GM12878 (cell line): ENCODE results near the gene POLR3F. TPM values are rescaled to one million over a fixed set of nuclear protein-coding genes. Genes with fewer than 3 reads are reported as not detected.

ENCODE experiments used
- ATAC-seq: fragments of 200-7000 bp; cut with Tn5 transposase; 3 replicates; pipeline ENCODE4 v1.9.1; 2020; ENCODE audit warnings: mild to moderate bottlenecking, moderate library complexity
- BruUV-seq: library from RNA; stranded (reverse); fragments of 400-500 nt; replicated peaks from 2 replicates; lab custom pipeline; 2021; lab: Mats Ljungman, UMichigan
- CTCF ChIA-PET: fragments of 300-600 bp; sonication (Branson Sonifier 250); formaldehyde crosslinking; extraction: SDS; loops from one replicate; lab custom pipeline; 2021; ENCODE audit warnings: inconsistent platforms; lab: Yijun Ruan, JAX
- POLR2A ChIA-PET: fragments of 350-600 bp; formaldehyde crosslinking; extraction: SDS; loops from one replicate; lab custom pipeline; 2021; ENCODE audit warnings: inconsistent platforms; lab: Charles Lee
- RAD21 ChIA-PET: fragments of 300-600 bp; sonication (Branson Sonifier 250); formaldehyde crosslinking; loops from one replicate; lab custom pipeline; 2023; ENCODE audit warnings: antibody characterized with exemption; ENCODE audit not compliant: unreplicated experiment; lab: Charles Lee
- SMC1A ChIA-PET: fragments of 300-600 bp; sonication (Branson Sonifier 250); formaldehyde crosslinking; loops from one replicate; lab custom pipeline; 2023; ENCODE audit not compliant: unreplicated experiment, uncharacterized antibody; lab: Charles Lee
- DNase-seq: peaks from one replicate; pipeline ENCODE4 v3.0.0-alpha.2; 2011; ENCODE audit warnings: low read depth, low spot score
- FAIRE-seq: peaks from 3 replicates; lab custom pipeline; 2011; peaks lifted over from hg19 to GRCh38; lab: Jason Lieb, UNC
- H2AFZ ChIP-seq: 2 replicates; pipeline ENCODE4 v1.6.0; 2011; ENCODE audit warnings: low read depth, low read length, control low read depth; ENCODE audit not compliant: control insufficient read depth
- H3K27ac ChIP-seq: 2 replicates; pipeline ENCODE4 v1.5.1; 2011; ENCODE audit warnings: control low read depth; ENCODE audit not compliant: control insufficient read depth, insufficient read depth
- H3K27me3 ChIP-seq, 2 experiments: replicated peaks in 1 of 2; 2 replicates each; pipeline versions ENCODE4 v1.6.0 to v1.6.1; 2011; ENCODE audit warnings: low read length in 1 of 2; ENCODE audit not compliant: control insufficient read depth in 2 of 2, insufficient read depth in 2 of 2
- H3K36me3 ChIP-seq, 2 experiments: 2 replicates each; pipeline ENCODE4 v1.5.1; 2011; ENCODE audit warnings: low read length in 1 of 2; ENCODE audit not compliant: control insufficient read depth in 2 of 2, insufficient read depth in 2 of 2
- H3K4me1 ChIP-seq: 2 replicates; pipeline ENCODE4 v1.6.1; 2011; ENCODE audit warnings: mild to moderate bottlenecking, low read length, moderate library complexity, mixed read lengths; ENCODE audit not compliant: control insufficient read depth, insufficient read depth
- H3K4me2 ChIP-seq: 2 replicates; pipeline ENCODE4 v1.6.0; 2011; ENCODE audit warnings: control low read depth; ENCODE audit not compliant: control insufficient read depth, insufficient read depth
- H3K4me3 ChIP-seq: fragments of 200-600 bp; sonication (generic); 2 replicates; pipeline ENCODE4 v1.5.1; 2016
- H3K79me2 ChIP-seq: 2 replicates; pipeline ENCODE4 v1.6.0; 2011; ENCODE audit warnings: low read length; ENCODE audit not compliant: control insufficient read depth, insufficient read depth
- H3K9ac ChIP-seq: 2 replicates; pipeline ENCODE4 v1.8.0; 2011; ENCODE audit warnings: low read length, control low read depth, mixed read lengths; ENCODE audit not compliant: control insufficient read depth, insufficient read depth
- H3K9me3 ChIP-seq: replicated peaks from 3 replicates; pipeline ENCODE4 v1.5.1; 2011; ENCODE audit warnings: mild to moderate bottlenecking, low read length; ENCODE audit not compliant: control insufficient read depth, insufficient read depth
- H4K20me1 ChIP-seq: 2 replicates; pipeline ENCODE4 v1.6.0; 2011; ENCODE audit not compliant: control insufficient read depth, insufficient read depth
- CEBPB ChIP-seq, 2 experiments: fragments of 150-350 bp in 1 of 2; IDR thresholded peaks; 2 replicates each; pipeline ENCODE4 v1.6.1; 2012 to 2014; ENCODE audit warnings: low read depth in 2 of 2, low read length in 2 of 2, borderline replicate concordance in 1 of 2, inconsistent platforms in 1 of 2
- CHD1 ChIP-seq: IDR thresholded peaks from 2 replicates; pipeline ENCODE4 v1.6.1; 2012; ENCODE audit warnings: low read depth, low read length, improper control_type of control experiment
- FOXM1 ChIP-seq: IDR thresholded peaks from 2 replicates; pipeline ENCODE4 v1.6.1; 2012; ENCODE audit warnings: low read depth, mild to moderate bottlenecking, inconsistent platforms, low read length, moderate library complexity
- HDGF ChIP-seq: fragments of 450-650 bp; IDR thresholded peaks from 2 replicates; pipeline ENCODE4 v1.6.1; 2016; ENCODE audit warnings: antibody characterized with exemption
- KDM1A ChIP-seq: fragments of 200-600 bp; sonication (generic); IDR thresholded peaks from 2 replicates; pipeline ENCODE4 v1.6.1; 2016; ENCODE audit warnings: borderline replicate concordance
- MEF2A ChIP-seq: IDR thresholded peaks from 2 replicates; pipeline ENCODE4 v1.6.1; 2011; ENCODE audit warnings: low read depth, mild to moderate bottlenecking, low read length, moderate library complexity; ENCODE audit not compliant: insufficient read depth
- MYC ChIP-seq: IDR thresholded peaks from 2 replicates; pipeline ENCODE4 v1.6.1; 2011; ENCODE audit warnings: mild to moderate bottlenecking, low read length, moderate library complexity, inconsistent platforms; ENCODE audit not compliant: insufficient read depth, insufficient replicate concordance, insufficient read length, severe bottlenecking
- NRF1 ChIP-seq: conservative IDR thresholded peaks from 2 replicates; pipeline ENCODE4 v1.6.1; 2011; ENCODE audit warnings: mild to moderate bottlenecking, low read depth, low read length, improper control_type of control experiment
- RAD51 ChIP-seq: fragments of 450-650 bp; IDR thresholded peaks from 2 replicates; pipeline ENCODE4 v1.6.1; 2016; ENCODE audit warnings: moderate library complexity, mild to moderate bottlenecking, inconsistent platforms
- RUNX3 ChIP-seq: IDR thresholded peaks from 2 replicates; pipeline ENCODE4 v1.6.1; 2012; ENCODE audit warnings: low read length, inconsistent platforms
- SIX5 ChIP-seq: IDR thresholded peaks from 2 replicates; pipeline ENCODE4 v1.6.1; 2011; ENCODE audit warnings: mild to moderate bottlenecking, low read depth, low read length, moderate library complexity; ENCODE audit not compliant: severe bottlenecking
- ZBED1 ChIP-seq: IDR thresholded peaks from 2 replicates; pipeline ENCODE4 v1.6.1; 2016; ENCODE audit warnings: borderline replicate concordance
- ZNF24 ChIP-seq: fragments of 450-650 bp; IDR thresholded peaks from 2 replicates; pipeline ENCODE4 v1.6.1; 2017; ENCODE audit warnings: antibody characterized with exemption, mild to moderate bottlenecking
- ZNF622 ChIP-seq: fragments of 450-650 bp; IDR thresholded peaks from 2 replicates; pipeline ENCODE4 v1.6.1; 2017; ENCODE audit warnings: mild to moderate bottlenecking, inconsistent platforms
- ZZZ3 ChIP-seq: IDR thresholded peaks from 2 replicates; pipeline ENCODE4 v1.6.1; 2011; ENCODE audit warnings: low read depth; ENCODE audit not compliant: control insufficient read depth, insufficient read length
- WGBS: methylation state at CpG from one replicate; pipeline ENCODE4 v1.1.6; 2016; ENCODE audit warnings: low lambda C conversion rate; ENCODE audit not compliant: insufficient replicate concordance, insufficient coverage; ENCODE audit errors: missing lambda C conversion rate; 5-methylcytosine and 5-hydroxymethylcytosine counted together
- in situ Hi-C: fragments of 300-500 bp; cut with MboI; formaldehyde crosslinking; loops from 9 replicates; pipeline ENCODE4 v1.14.3; 2018; ENCODE audit warnings: mixed read lengths
- intact Hi-C: fragments of 100-400 bp; cut with micrococcal nuclease; formaldehyde crosslinking; loops from one replicate; pipeline ENCODE4 v1.14.2; 2022; ENCODE audit not compliant: unreplicated experiment
- polyA plus RNA-seq, 11 experiments: library from polyadenylated mRNA; depleted of rRNA in 4 of 11; unstranded in 6 of 11; stranded (reverse) in 5 of 11; fragments of >200 nt; fragmentation: Nextera tagmentation in 4 of 11; fragmentation: Illumina TruSeq in 1 of 11; extraction: Ambion mirVana in 4 of 11; extraction: Trizol in 1 of 11; gene quantifications; 1 replicate in 1 of 11; 2 replicates in 10 of 11; pipeline versions ENCODE4 v1.2.1 to v1.2.3, GENCODE V29; 2011 to 2016; ENCODE audit warnings: inconsistent platforms in 2 of 11, missing spikeins in 2 of 11, low read depth in 1 of 11
- total RNA-seq, 4 experiments: library from RNA; depleted of rRNA in 3 of 4; stranded (reverse); fragments of >200 nt in 3 of 4; fragmentation: Illumina TruSeq in 1 of 4; extraction: Trizol in 1 of 4; gene quantifications; 2 replicates each; pipeline versions ENCODE4 v1.2.1 to v1.2.3, GENCODE V29; 2013 to 2021
- TF ChIP-seq, protein P1 (sequence below), 3 experiments: IDR thresholded peaks in 2 of 3; conservative IDR thresholded peaks in 1 of 3; 2 replicates each; pipeline ENCODE4 v1.5.1; 2011; ENCODE audit warnings: low read depth in 3 of 3, low read length in 3 of 3, mild to moderate bottlenecking in 3 of 3, control low read depth in 2 of 3, moderate library complexity in 2 of 3, inconsistent platforms in 1 of 3, mixed read lengths in 1 of 3; ENCODE audit not compliant: control insufficient read depth in 2 of 3, insufficient read depth in 1 of 3; ENCODE audit errors: extremely low read depth in 1 of 3
- TF ChIP-seq, protein P2 (sequence below): fragments of 150-350 bp; IDR thresholded peaks from 2 replicates; pipeline ENCODE4 v1.6.1; 2014; ENCODE audit warnings: mild to moderate bottlenecking, low read depth, low read length
- TF ChIP-seq, protein P3 (sequence below): IDR thresholded peaks from 2 replicates; pipeline ENCODE4 v1.6.1; 2012; ENCODE audit warnings: low read length, inconsistent platforms

The POLR3F gene
- total and polyA plus RNA-seq, 10 of the 15 experiments (the other 5 are each of a cell fraction or from before 2014, with no cell fraction given) = 8.7 to 18.1 (median 12.6) TPM

DNA sequence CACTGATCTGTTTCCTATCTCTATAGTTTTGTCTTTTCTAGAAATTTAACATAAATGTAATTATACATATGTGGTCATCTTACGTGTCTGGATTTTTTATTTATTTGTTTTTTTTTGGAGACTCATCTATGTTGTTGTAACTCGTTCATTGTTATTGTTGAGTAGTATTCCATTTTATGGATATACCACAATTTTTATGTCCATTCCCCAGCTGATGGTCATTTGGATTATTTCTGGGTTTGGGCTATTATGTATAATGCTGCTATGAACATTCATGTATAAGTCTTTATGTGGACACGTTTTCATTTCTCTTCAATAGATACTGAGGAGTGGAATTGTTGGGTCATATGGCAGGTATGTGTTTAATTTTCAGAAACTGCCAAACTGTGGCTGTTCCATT is 10.6 kb upstream of the POLR3F start (continued):
- no peak for TF ChIP-seq MYC
- TF ChIP-seq RAD51 = no peak
- no peak for TF ChIP-seq ZNF24
- no peak for TF ChIP-seq ZBED1
- TF ChIP-seq KDM1A = no peak
- TF ChIP-seq, protein P1, sequence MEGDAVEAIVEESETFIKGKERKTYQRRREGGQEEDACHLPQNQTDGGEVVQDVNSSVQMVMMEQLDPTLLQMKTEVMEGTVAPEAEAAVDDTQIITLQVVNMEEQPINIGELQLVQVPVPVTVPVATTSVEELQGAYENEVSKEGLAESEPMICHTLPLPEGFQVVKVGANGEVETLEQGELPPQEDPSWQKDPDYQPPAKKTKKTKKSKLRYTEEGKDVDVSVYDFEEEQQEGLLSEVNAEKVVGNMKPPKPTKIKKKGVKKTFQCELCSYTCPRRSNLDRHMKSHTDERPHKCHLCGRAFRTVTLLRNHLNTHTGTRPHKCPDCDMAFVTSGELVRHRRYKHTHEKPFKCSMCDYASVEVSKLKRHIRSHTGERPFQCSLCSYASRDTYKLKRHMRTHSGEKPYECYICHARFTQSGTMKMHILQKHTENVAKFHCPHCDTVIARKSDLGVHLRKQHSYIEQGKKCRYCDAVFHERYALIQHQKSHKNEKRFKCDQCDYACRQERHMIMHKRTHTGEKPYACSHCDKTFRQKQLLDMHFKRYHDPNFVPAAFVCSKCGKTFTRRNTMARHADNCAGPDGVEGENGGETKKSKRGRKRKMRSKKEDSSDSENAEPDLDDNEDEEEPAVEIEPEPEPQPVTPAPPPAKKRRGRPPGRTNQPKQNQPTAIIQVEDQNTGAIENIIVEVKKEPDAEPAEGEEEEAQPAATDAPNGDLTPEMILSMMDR (IDR thresholded peaks at IDR 0.05 in 2 of 3, conservative IDR thresholded peaks at IDR 0.05 in 1 of 3; ENCODE audit: control insufficient read depth in 2 of 3, extremely low read depth in 1 of 3, insufficient read depth in 1 of 3, low read depth in 3 of 3, low read length in 3 of 3) = no peak
- TF ChIP-seq, all 136 proteins: peak for 0

DNA sequence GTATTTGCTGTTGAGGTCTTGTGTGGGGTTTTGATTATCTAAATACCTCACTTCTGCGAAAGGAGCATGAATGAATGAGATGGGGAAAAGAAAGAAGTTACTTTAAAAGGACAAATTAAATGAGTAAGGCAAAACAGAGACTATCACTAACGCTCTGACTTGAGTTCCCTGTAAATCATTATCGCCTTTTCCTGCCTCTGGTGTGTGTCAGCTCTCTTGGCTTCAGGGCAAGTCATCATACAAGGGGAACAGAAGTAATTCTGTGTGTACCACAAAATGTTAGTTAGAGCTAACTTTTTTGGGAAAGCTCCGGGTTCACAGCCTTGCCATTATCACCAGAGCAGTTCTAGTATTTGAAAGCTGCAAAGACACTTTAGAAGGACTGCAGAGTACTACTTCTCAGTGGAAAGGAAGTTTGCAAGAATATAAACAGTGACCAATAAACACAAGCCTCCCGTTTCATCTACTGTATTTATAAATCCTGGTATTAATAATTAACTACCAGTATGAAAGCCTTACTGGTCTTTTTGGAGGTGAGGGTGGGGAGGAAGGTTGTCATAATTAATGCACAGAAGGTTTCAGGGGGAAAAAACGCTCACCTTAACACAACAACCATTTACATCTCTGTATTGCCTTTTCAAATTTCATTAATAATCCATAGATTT is 1.5 kb upstream of the POLR3F start:
- BruUV-seq = TSS peak; percentile 68
- H3K4me2 ChIP-seq = peak overlapping the region; percentile 97; the same call in 1 of the 2 replicates
- DNase-seq (peak; percentile 4), ATAC-seq (no peak), FAIRE-seq (no peak)
- no peaks in the 10 kb centered on the region for H3K9me3 ChIP-seq
- H3K79me2 ChIP-seq = peaks cover 15% of the 10 kb centered on the region
- no peak overlapping the region for H3K4me3 ChIP-seq
- ChIA-PET RAD21 (interaction anchor here (1.6 to 2.6 kb wide), 4 partner anchors 30 to 52 kb away, joined by 4 to 11 read pairs (median 6); partner anchors contain the start of genes RBBP9 and SEC23B), SMC1A (interaction anchor here (0.9 to 3.0 kb wide), 4 partner anchors 9 to 53 kb away, joined by 3 to 15 read pairs (median 15); partner anchors contain the start of genes RBBP9 and SEC23B), CTCF (interaction anchor here (1.0 to 1.3 kb wide), 3 partner anchors 10 to 52 kb away, joined by 3 to 6 read pairs (median 3); no protein-coding TSS in a partner anchor), POLR2A (interaction anchor here (1.1 kb wide), 1 partner anchor 52 kb away, joined by 3 read pairs; no protein-coding TSS in a partner anchor)
- H3K27ac ChIP-seq = no peak overlapping the region
- H4K20me1 ChIP-seq = no peaks in the 10 kb centered on the region
- H2AFZ ChIP-seq = peak overlapping the region; percentile 99; the same call in 1 of the 2 replicates
- intact Hi-C loops (loop anchor here (2.0 kb wide), 1 partner anchor 53 kb away; no protein-coding TSS in a partner anchor), in situ Hi-C loops (no loop called here)
- H3K27me3 ChIP-seq = no peaks in the 10 kb centered on the region
- H3K36me3 ChIP-seq = no peaks in the 10 kb centered on the region; a peak in 1 of 4 replicates
- WGBS = 49% methylated on average over 6 of the region's 6 CpGs
- no peak overlapping the region for H3K9ac ChIP-seq
- no peaks in the 10 kb centered on the region; the same call in 1 of the 2 replicates for H3K4me1 ChIP-seq
- TF ChIP-seq, protein P2, sequence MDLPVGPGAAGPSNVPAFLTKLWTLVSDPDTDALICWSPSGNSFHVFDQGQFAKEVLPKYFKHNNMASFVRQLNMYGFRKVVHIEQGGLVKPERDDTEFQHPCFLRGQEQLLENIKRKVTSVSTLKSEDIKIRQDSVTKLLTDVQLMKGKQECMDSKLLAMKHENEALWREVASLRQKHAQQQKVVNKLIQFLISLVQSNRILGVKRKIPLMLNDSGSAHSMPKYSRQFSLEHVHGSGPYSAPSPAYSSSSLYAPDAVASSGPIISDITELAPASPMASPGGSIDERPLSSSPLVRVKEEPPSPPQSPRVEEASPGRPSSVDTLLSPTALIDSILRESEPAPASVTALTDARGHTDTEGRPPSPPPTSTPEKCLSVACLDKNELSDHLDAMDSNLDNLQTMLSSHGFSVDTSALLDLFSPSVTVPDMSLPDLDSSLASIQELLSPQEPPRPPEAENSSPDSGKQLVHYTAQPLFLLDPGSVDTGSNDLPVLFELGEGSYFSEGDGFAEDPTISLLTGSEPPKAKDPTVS = no peak
- TF ChIP-seq ZZZ3 (no peak), HDGF (no peak), CEBPB (IDR thresholded peaks at IDR 0.05; ENCODE audit: borderline replicate concordance in 1 of 2, low read depth in 2 of 2, low read length in 2 of 2) (no peak), NRF1 (no peak), MEF2A (no peak), RUNX3 (no peak), SIX5 (no peak), FOXM1 (no peak), CHD1 (no peak), ZNF622 (no peak)
- TF ChIP-seq, protein P3, sequence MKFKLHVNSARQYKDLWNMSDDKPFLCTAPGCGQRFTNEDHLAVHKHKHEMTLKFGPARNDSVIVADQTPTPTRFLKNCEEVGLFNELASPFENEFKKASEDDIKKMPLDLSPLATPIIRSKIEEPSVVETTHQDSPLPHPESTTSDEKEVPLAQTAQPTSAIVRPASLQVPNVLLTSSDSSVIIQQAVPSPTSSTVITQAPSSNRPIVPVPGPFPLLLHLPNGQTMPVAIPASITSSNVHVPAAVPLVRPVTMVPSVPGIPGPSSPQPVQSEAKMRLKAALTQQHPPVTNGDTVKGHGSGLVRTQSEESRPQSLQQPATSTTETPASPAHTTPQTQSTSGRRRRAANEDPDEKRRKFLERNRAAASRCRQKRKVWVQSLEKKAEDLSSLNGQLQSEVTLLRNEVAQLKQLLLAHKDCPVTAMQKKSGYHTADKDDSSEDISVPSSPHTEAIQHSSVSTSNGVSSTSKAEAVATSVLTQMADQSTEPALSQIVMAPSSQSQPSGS = no peak
